ENCODE data around the gene ZNF598. TPM values are rescaled to one million over a fixed set of nuclear protein-coding genes. Genes with fewer than 3 reads are reported as not detected.
A peak's percentile ranks its signal among the peaks of the same experiment; 100 is the strongest.

The ZNF598 gene
- total and polyA plus RNA-seq, 2 experiments from 2014 or later = 8.5 to 48.6 TPM

DNA sequence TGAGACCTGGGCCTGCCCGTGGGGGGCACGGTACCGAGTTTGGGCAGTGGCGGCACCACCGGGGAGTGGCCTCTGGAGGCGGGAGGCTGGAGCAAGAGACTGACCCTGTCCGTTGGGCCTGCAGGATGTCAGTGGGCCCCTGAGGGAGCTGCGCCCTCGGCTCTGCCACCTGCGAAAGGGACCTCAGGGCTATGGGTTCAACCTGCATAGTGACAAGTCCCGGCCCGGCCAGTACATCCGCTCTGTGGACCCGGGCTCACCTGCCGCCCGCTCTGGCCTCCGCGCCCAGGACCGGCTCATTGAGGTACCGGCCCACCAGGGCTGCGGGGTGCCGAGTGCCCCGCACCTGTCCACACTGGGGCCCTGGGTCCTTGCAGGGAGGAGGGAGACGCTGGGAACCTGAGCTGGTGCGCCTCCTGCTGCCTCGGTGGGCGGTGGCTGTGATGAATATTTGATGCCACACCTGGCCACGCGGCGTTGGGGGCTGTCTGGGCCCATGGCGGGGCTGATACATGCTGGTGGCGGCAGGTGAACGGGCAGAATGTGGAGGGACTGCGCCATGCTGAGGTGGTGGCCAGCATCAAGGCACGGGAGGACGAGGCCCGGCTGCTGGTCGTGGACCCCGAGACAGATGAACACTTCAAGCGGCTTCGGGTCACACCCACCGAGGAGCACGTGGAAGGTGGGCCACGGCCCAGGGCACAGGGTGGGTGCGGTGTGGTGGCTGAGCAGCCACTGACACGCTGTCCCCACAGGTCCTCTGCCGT lies 26.8 kb upstream of the ZNF598 start:
- no peaks in the 10 kb centered on the region for H3K79me2 ChIP-seq (replicated peaks; ENCODE audit: insufficient read depth)
- H3K4me2 ChIP-seq = no peak overlapping the region
- H3K4me3 ChIP-seq = no peak overlapping the region
- DNase-seq (ENCODE audit: low spot score) = no peak
- H3K27ac ChIP-seq (ENCODE audit: low read depth) = no peak overlapping the region
- no peaks in the 10 kb centered on the region for H3K36me3 Mint-ChIP-seq (ENCODE audit: low read depth)
- H3K9me2 ChIP-seq (ENCODE audit: insufficient read depth) = no peaks in the 10 kb centered on the region
- H3K36me3 ChIP-seq (ENCODE audit: insufficient read depth) = no peaks in the 10 kb centered on the region
- no peak overlapping the region; the same call in 1 of the 2 replicates for H3K27ac Mint-ChIP-seq
- no peak for TF ChIP-seq REST (IDR thresholded peaks at IDR 0.05; ENCODE audit: unreplicated experiment)
- TF ChIP-seq, protein P1, sequence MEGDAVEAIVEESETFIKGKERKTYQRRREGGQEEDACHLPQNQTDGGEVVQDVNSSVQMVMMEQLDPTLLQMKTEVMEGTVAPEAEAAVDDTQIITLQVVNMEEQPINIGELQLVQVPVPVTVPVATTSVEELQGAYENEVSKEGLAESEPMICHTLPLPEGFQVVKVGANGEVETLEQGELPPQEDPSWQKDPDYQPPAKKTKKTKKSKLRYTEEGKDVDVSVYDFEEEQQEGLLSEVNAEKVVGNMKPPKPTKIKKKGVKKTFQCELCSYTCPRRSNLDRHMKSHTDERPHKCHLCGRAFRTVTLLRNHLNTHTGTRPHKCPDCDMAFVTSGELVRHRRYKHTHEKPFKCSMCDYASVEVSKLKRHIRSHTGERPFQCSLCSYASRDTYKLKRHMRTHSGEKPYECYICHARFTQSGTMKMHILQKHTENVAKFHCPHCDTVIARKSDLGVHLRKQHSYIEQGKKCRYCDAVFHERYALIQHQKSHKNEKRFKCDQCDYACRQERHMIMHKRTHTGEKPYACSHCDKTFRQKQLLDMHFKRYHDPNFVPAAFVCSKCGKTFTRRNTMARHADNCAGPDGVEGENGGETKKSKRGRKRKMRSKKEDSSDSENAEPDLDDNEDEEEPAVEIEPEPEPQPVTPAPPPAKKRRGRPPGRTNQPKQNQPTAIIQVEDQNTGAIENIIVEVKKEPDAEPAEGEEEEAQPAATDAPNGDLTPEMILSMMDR (conservative IDR thresholded peaks at IDR 0.05; ENCODE audit: low read depth in 2 of 2) = 0 out of 4 replicates have a peak, but pooled peaks of 1 of the 2 experiments have one; percentile 3
- H3K9me3 Mint-ChIP-seq = no peaks in the 10 kb centered on the region
- H3K27me3 ChIP-seq (ENCODE audit: insufficient read depth) = no peaks in the 10 kb centered on the region
- no peaks in the 10 kb centered on the region for H3F3A ChIP-seq (replicated peaks; ENCODE audit: low read depth)
- no peak overlapping the region for H2AFZ ChIP-seq
- peaks cover 10% of the 10 kb centered on the region for H3K27me3 Mint-ChIP-seq (ENCODE audit: insufficient read depth, low read depth, poor library complexity)
- peaks cover 8% of the 10 kb centered on the region for H3K4me1 Mint-ChIP-seq
- H3K4me3 Mint-ChIP-seq = no peak overlapping the region
- ATAC-seq = no peak; the same call in 1 of the 3 replicates
- peaks cover 3% of the 10 kb centered on the region; the same call in 1 of the 2 replicates for H4K20me1 ChIP-seq (replicated peaks; ENCODE audit: insufficient read depth)
- H3K4me1 ChIP-seq (ENCODE audit: insufficient read depth) = no peaks in the 10 kb centered on the region

- no peaks in the 10 kb centered on the region for H3K9me2 ChIP-seq (ENCODE audit: insufficient read depth)
- H3K4me3 ChIP-seq = no peak overlapping the region
- Mint-ChIP-seq H3K4me3 (no peak overlapping the region), H3K27ac (no peak overlapping the region), H3K4me1 (peaks cover 8% of the 10 kb centered on the region), H3K27me3 (ENCODE audit: insufficient read depth, low read depth, poor library complexity) (peaks cover 12% of the 10 kb centered on the region), H3K36me3 (ENCODE audit: low read depth) (no peaks in the 10 kb centered on the region), H3K9me3 (no peaks in the 10 kb centered on the region)
- H3K79me2 ChIP-seq (replicated peaks; ENCODE audit: insufficient read depth) = no peaks in the 10 kb centered on the region
- no peak overlapping the region for H3K27ac ChIP-seq (ENCODE audit: low read depth)
- H3K27me3 ChIP-seq (ENCODE audit: insufficient read depth) = no peaks in the 10 kb centered on the region
- H3F3A ChIP-seq (replicated peaks; ENCODE audit: low read depth) = no peaks in the 10 kb centered on the region
- H3K36me3 ChIP-seq (ENCODE audit: insufficient read depth) = no peaks in the 10 kb centered on the region
- ATAC-seq (peak; percentile 13), DNase-seq (ENCODE audit: low spot score) (no peak)
- H2AFZ ChIP-seq = no peak overlapping the region
- H4K20me1 ChIP-seq (replicated peaks; ENCODE audit: insufficient read depth) = 0 out of 2 replicates have a peak, but pooled peaks cover 3% of the 10 kb centered on the region
- TF ChIP-seq ZNF114 (CRISPR knock-in tag; IDR thresholded peaks at IDR 0.05) (no peak), EZH2phosphoT487 (IDR thresholded peaks at IDR 0.05; ENCODE audit: unreplicated experiment) (no peak), STAT1 (IDR thresholded peaks at IDR 0.05; ENCODE audit: unreplicated experiment) (no peak)
- TF ChIP-seq, protein P1 (conservative IDR thresholded peaks at IDR 0.05; ENCODE audit: low read depth in 2 of 2) = no peak
- no peaks in the 10 kb centered on the region for H3K4me1 ChIP-seq (ENCODE audit: insufficient read depth)
- H3K4me2 ChIP-seq = no peak overlapping the region
Measured at GRCh38 chr16:2035431-2036199, 26.0 kb upstream of the ZNF598 start.

Data from GM23338 (cell line).